ENCODE results near the gene PTPRR. TPM values are rescaled to one million over a fixed set of nuclear protein-coding genes. Genes with fewer than 3 reads are reported as not detected.

PTPRR gene
- polyA plus RNA-seq, 1 of the 3 experiments (the other 2 are of a cell fraction), result 1.4 TPM

- TF ChIP-seq IRF3 (IDR thresholded peaks at IDR 0.05; ENCODE audit: low read depth, low read length) (no peak), GATA2 (CRISPR knock-in tag; IDR thresholded peaks at IDR 0.05) (no peak), FOSL2 (IDR thresholded peaks at IDR 0.05; ENCODE audit: borderline replicate concordance, low read depth) (peak; percentile 78), CHD2 (IDR thresholded peaks at IDR 0.05; ENCODE audit: low read length, partially characterized antibody) (no peak), GABPA (IDR thresholded peaks at IDR 0.05; ENCODE audit: low read depth) (0 out of 2 replicates have a peak, but pooled peaks have one; percentile 6), SIN3A (IDR thresholded peaks at IDR 0.05; ENCODE audit: borderline replicate concordance, low read depth, low read length) (peak; percentile 61; the same call in 1 of the 2 replicates), ELF1 (IDR thresholded peaks at IDR 0.05) (no peak), RFX5 (IDR thresholded peaks at IDR 0.05; ENCODE audit: low read length) (no peak), FOXJ3 (CRISPR knock-in tag; IDR thresholded peaks at IDR 0.05) (no peak), PBX3 (IDR thresholded peaks at IDR 0.05) (peak; percentile 81), TEAD4 (IDR thresholded peaks at IDR 0.05; ENCODE audit: borderline replicate concordance, insufficient read depth) (peak; percentile 88)
Measured at GRCh38 chr12:70661466-70662161, 258.9 kb downstream of the PTPRR start (continued).

- Histone ChIP-seq H3K79me2 (ENCODE audit: insufficient read depth) (no peaks in the 10 kb centered on the region), H3K4me2 (no peak overlapping the region; the same call in 1 of the 2 replicates), H3K27ac (ENCODE audit: low read depth in 2 of 2, low read length in 1 of 2) (peak overlapping the region; percentile 83 to 99; a peak in 3 of 4 replicates), H3K9me3 (no peaks in the 10 kb centered on the region), H3K9ac (peak overlapping the region; percentile 87), H3F3A (replicated peaks; ENCODE audit: insufficient read depth) (peaks cover 8% of the 10 kb centered on the region), H3K9me2 (no peaks in the 10 kb centered on the region), H3K4me3 (ENCODE audit: low read depth in 2 of 2, low read length in 1 of 2) (no peak overlapping the region), H3K36me3 (replicated peaks in 1 of 2; ENCODE audit: control insufficient read depth in 1 of 2, insufficient read depth in 2 of 2, low read length in 1 of 2) (no peaks in the 10 kb centered on the region), H4K20me1 (ENCODE audit: insufficient read depth) (no peaks in the 10 kb centered on the region), H3K4me1 (ENCODE audit: control insufficient read depth in 1 of 2, insufficient read depth in 2 of 2, low read depth in 1 of 2, low read length in 1 of 2) (peaks cover 11 to 27% of the 10 kb centered on the region in 2 experiments; a peak in 3 of 4 replicates), H2AFZ (ENCODE audit: low read depth) (no peak overlapping the region), H3K27me3 (ENCODE audit: insufficient read depth) (no peaks in the 10 kb centered on the region)
- no peak for DNase-seq
- WGBS (ENCODE audit: low lambda C conversion rate), result 85% methylated on average over 5 of the region's 5 CpGs
- POLR2A ChIA-PET, result no interaction called here
- CTCF ChIA-PET, result no interaction called here
- TF ChIP-seq EZH2phosphoT487 (IDR thresholded peaks at IDR 0.05; ENCODE audit: borderline replicate concordance, low read depth) (no peak), POLR2AphosphoS5 (IDR thresholded peaks at IDR 0.05; ENCODE audit: low read depth, low read length) (peak; percentile 45; the same call in 1 of the 2 replicates), JUND (IDR thresholded peaks at IDR 0.05) (peak; percentile 37; the same call in 1 of the 2 replicates), NFIC (IDR thresholded peaks at IDR 0.05; ENCODE audit: borderline replicate concordance) (peak; percentile 30; the same call in 1 of the 2 replicates), GABPA (IDR thresholded peaks at IDR 0.05; ENCODE audit: low read depth) (no peak), RFX5 (IDR thresholded peaks at IDR 0.05; ENCODE audit: low read length) (no peak), MAX (IDR thresholded peaks at IDR 0.05; ENCODE audit: low read depth) (peak; percentile 85), USF2 (IDR thresholded peaks at IDR 0.05; ENCODE audit: borderline replicate concordance, low read depth, low read length) (no peak), MEF2A (IDR thresholded peaks at IDR 0.05; ENCODE audit: borderline replicate concordance, low read depth) (peak; percentile 91; the same call in 1 of the 2 replicates), FOXJ3 (CRISPR knock-in tag; IDR thresholded peaks at IDR 0.05) (no peak), CHD2 (IDR thresholded peaks at IDR 0.05; ENCODE audit: low read length, partially characterized antibody) (no peak), USF1 (IDR thresholded peaks at IDR 0.05; ENCODE audit: borderline replicate concordance, low read depth) (peak; percentile 50; the same call in 1 of the 2 replicates), RXRA (IDR thresholded peaks at IDR 0.05; ENCODE audit: borderline replicate concordance, low read depth) (no peak), YY1 (IDR thresholded peaks at IDR 0.05; ENCODE audit: low read depth) (no peak), SIN3A (IDR thresholded peaks at IDR 0.05; ENCODE audit: borderline replicate concordance, low read depth, low read length) (no peak), SMC3 (IDR thresholded peaks at IDR 0.05; ENCODE audit: low read depth, low read length) (no peak), TEAD4 (IDR thresholded peaks at IDR 0.05; ENCODE audit: borderline replicate concordance, insufficient read depth) (no peak), FOXM1 (IDR thresholded peaks at IDR 0.05; ENCODE audit: low read depth) (no peak), FOSL2 (IDR thresholded peaks at IDR 0.05; ENCODE audit: borderline replicate concordance, low read depth) (no peak), ELF1 (IDR thresholded peaks at IDR 0.05) (no peak), RAD21 (IDR thresholded peaks at IDR 0.05; ENCODE audit: low read length) (no peak), NRF1 (IDR thresholded peaks at IDR 0.05; ENCODE audit: low read depth, low read length) (no peak), MXI1 (IDR thresholded peaks at IDR 0.05; ENCODE audit: low read depth, low read length) (no peak), RCOR1 (IDR thresholded peaks at IDR 0.05; ENCODE audit: low read length) (no peak)
Measured at GRCh38 chr12:70660620-70661219, 259.8 kb downstream of the PTPRR start.
